BE2C (cell line): ENCODE measurements around the gene SFTPA1.
"Not testable (repeated sequence)": the region's sequence is repeated elsewhere in the genome, so short reads cannot be mapped to it uniquely, and the experiment has no call there.

Experiments used
- DNase-seq: peaks from one replicate; pipeline ENCODE4 v3.0.0-alpha.2; 2020
- H3K27me3 ChIP-seq: fragments of 250-450 bp; sonication (Bioruptor Pico); 2 replicates; pipeline ENCODE4 v1.5.1; 2020; ENCODE audit warnings: mild to moderate bottlenecking
- H3K36me3 ChIP-seq: fragments of 250-450 bp; sonication (Bioruptor Pico); 2 replicates; pipeline ENCODE4 v1.5.1; 2020; ENCODE audit warnings: mild to moderate bottlenecking
- H3K4me1 ChIP-seq: fragments of 250-450 bp; sonication (Bioruptor Pico); 2 replicates; pipeline ENCODE4 v1.5.1; 2020
- H3K4me3 ChIP-seq: 2 replicates; pipeline ENCODE4 v1.5.1; 2011; ENCODE audit warnings: low read depth, low read length
- H3K9me3 ChIP-seq: fragments of 250-450 bp; sonication (Bioruptor Pico); 2 replicates; pipeline ENCODE4 v1.5.1; 2020
- CTCF ChIP-seq: IDR thresholded peaks from 2 replicates; pipeline ENCODE4 v1.5.1; 2012; ENCODE audit warnings: mild to moderate bottlenecking, low read depth, low read length

Gene SFTPA1

DNA sequence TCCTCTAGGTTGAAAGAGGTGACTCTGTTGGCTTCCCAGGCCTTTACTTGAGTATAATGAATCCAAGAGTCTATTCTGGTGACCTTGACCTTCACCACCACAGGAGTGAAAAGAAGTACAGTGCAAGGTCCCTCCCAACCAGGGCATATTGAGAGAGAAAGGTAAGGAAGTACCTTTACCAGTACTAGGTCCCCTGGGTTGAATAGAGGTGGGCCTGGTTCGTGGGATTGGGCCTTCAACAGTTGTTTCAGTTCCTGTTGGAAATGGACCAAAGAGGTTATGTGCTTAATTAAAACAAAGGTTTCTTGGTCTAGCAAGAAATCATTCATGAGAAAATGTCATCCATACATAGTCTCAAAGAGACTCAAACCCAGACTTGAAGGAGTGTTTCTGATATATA lies 6.4 kb upstream of the SFTPA1 start:
- no peaks in the 10 kb centered on the region for H3K36me3 ChIP-seq
- H3K9me3 ChIP-seq = no peaks in the 10 kb centered on the region
- no peak for TF ChIP-seq CTCF
- no peaks in the 10 kb centered on the region for H3K4me1 ChIP-seq
- no peak for DNase-seq
- H3K27me3 ChIP-seq = peaks cover 9% of the 10 kb centered on the region; the same call in 1 of the 2 replicates
- no peak overlapping the region for H3K4me3 ChIP-seq

GRCh38 chr10:79605308-79605707 lies 5.4 kb upstream of the SFTPA1 start:
- H3K4me3 ChIP-seq = no peak overlapping the region
- no peaks in the 10 kb centered on the region for H3K36me3 ChIP-seq
- H3K9me3 ChIP-seq = no peaks in the 10 kb centered on the region
- H3K4me1 ChIP-seq = no peaks in the 10 kb centered on the region
- peaks cover 3% of the 10 kb centered on the region; the same call in 1 of the 2 replicates for H3K27me3 ChIP-seq
- TF ChIP-seq CTCF = no peak
- DNase-seq = no peak

GRCh38 chr10:79608505-79609375 lies 2.0 kb upstream of the SFTPA1 start:
- DNase-seq = peak; percentile 63

GRCh38 chr10:79611193-79611976 lies 646 bp downstream of the SFTPA1 start:
- H3K9me3 ChIP-seq, DNase-seq, H3K4me1 ChIP-seq, H3K4me3 ChIP-seq, H3K36me3 ChIP-seq: not testable (repeated sequence)
- peaks cover 11% of the 10 kb centered on the region; the same call in 1 of the 2 replicates for H3K27me3 ChIP-seq

More at GRCh38 chr10:79608505-79609375, 2.0 kb upstream of the SFTPA1 start:
- Histone ChIP-seq H3K36me3 (no peaks in the 10 kb centered on the region), H3K9me3 (no peaks in the 10 kb centered on the region), H3K27me3 (peaks cover 3% of the 10 kb centered on the region; the same call in 1 of the 2 replicates), H3K4me1 (no peaks in the 10 kb centered on the region), H3K4me3 (no peak overlapping the region)
- peak; percentile 91 for TF ChIP-seq CTCF

DNA sequence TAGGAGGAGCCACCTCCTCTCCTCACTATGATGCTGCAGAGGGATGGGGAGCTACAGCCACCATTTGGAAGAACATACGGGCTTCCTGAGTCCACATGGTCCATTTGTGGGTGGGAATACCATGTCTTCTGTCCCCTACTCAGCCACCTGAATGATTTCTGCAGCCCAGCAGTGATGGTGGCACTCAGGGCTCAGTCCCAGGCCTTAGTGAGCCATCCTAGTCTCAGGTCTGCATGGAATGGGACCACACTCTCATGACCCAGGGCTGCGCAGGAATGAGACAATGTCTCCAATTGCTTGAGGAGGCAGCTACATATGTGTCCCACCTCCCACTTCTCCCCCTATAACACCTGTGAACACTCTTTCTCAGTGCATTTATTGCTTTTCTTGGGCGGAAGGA lies 4.8 kb downstream of the SFTPA1 start:
- no peak for TF ChIP-seq CTCF
- H3K36me3 ChIP-seq = no peaks in the 10 kb centered on the region
- no peak for DNase-seq
- H3K4me3 ChIP-seq = no peak overlapping the region
- no peaks in the 10 kb centered on the region for H3K9me3 ChIP-seq
- H3K27me3 ChIP-seq = peaks cover 8% of the 10 kb centered on the region; the same call in 1 of the 2 replicates
- no peaks in the 10 kb centered on the region for H3K4me1 ChIP-seq

GRCh38 chr10:79616164-79616563 lies 5.4 kb downstream of the SFTPA1 start:
- no peak overlapping the region for H3K4me3 ChIP-seq
- H3K36me3 ChIP-seq = no peaks in the 10 kb centered on the region
- H3K9me3 ChIP-seq = no peaks in the 10 kb centered on the region
- peaks cover 8% of the 10 kb centered on the region; the same call in 1 of the 2 replicates for H3K27me3 ChIP-seq
- DNase-seq = no peak
- H3K4me1 ChIP-seq = no peaks in the 10 kb centered on the region
- no peak for TF ChIP-seq CTCF

GRCh38 chr10:79623663-79624062 lies 12.9 kb downstream of the SFTPA1 start:
- DNase-seq, H3K9me3 ChIP-seq, H3K27me3 ChIP-seq, H3K36me3 ChIP-seq, H3K4me1 ChIP-seq, H3K4me3 ChIP-seq: not testable (repeated sequence)
